ENCODE results near the gene DNAJC15.

DNA sequence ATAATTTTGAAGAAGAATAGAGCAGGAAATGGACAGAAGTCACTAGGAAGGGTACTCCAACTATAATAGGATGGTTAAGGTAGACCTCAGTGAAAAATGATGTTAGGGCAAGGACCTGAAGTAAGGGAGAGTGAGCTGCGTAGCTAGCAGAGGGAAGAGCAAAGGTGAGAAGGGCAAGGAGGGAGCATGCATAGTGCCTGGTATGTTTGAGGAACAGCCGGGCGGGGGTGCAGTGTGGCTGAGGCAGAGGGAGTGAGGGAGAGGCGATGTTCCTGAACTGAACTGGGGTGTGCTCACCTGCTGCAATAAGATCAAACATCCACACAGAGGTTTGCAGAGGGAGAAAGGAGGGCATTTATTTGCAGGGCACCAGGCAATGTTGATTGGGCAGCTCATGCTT is 110.4 kb downstream of the DNAJC15 start:
- TF ChIP-seq, protein P1, sequence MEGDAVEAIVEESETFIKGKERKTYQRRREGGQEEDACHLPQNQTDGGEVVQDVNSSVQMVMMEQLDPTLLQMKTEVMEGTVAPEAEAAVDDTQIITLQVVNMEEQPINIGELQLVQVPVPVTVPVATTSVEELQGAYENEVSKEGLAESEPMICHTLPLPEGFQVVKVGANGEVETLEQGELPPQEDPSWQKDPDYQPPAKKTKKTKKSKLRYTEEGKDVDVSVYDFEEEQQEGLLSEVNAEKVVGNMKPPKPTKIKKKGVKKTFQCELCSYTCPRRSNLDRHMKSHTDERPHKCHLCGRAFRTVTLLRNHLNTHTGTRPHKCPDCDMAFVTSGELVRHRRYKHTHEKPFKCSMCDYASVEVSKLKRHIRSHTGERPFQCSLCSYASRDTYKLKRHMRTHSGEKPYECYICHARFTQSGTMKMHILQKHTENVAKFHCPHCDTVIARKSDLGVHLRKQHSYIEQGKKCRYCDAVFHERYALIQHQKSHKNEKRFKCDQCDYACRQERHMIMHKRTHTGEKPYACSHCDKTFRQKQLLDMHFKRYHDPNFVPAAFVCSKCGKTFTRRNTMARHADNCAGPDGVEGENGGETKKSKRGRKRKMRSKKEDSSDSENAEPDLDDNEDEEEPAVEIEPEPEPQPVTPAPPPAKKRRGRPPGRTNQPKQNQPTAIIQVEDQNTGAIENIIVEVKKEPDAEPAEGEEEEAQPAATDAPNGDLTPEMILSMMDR (conservative IDR thresholded peaks at IDR 0.05; ENCODE audit: low read length) = no peak
- no peak for TF ChIP-seq EZH2phosphoT487 (IDR thresholded peaks at IDR 0.05; ENCODE audit: borderline replicate concordance)

Data from Loucy (cell line).